ENCODE data around the gene CIB4.

DNA sequence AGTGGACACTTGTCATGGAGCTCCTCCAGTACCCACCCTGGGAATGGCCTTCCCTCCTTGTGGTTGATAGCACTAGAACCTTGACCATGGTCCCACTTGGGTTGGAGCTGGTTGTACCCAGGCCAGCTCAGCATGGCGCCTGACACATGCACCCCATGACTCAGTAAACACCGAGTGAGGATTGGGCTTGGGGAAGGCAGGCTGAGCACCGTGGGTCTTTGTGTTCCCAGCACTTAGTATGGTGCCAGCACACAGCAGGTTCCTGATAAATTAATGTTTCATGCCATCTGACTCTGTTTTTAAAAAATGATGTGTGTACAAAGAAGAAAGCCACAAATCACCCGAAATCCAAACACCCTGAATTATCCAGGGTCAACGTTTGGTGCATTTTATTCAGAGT is 69.8 kb downstream of the CIB4 start:
- TF ChIP-seq, protein P1, sequence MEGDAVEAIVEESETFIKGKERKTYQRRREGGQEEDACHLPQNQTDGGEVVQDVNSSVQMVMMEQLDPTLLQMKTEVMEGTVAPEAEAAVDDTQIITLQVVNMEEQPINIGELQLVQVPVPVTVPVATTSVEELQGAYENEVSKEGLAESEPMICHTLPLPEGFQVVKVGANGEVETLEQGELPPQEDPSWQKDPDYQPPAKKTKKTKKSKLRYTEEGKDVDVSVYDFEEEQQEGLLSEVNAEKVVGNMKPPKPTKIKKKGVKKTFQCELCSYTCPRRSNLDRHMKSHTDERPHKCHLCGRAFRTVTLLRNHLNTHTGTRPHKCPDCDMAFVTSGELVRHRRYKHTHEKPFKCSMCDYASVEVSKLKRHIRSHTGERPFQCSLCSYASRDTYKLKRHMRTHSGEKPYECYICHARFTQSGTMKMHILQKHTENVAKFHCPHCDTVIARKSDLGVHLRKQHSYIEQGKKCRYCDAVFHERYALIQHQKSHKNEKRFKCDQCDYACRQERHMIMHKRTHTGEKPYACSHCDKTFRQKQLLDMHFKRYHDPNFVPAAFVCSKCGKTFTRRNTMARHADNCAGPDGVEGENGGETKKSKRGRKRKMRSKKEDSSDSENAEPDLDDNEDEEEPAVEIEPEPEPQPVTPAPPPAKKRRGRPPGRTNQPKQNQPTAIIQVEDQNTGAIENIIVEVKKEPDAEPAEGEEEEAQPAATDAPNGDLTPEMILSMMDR (conservative IDR thresholded peaks at IDR 0.05 in 1 of 2, IDR thresholded peaks at IDR 0.05 in 1 of 2; ENCODE audit: extremely low read depth in 1 of 2, insufficient read depth in 1 of 2, low read depth in 1 of 2, low read length in 2 of 2): no peak
- TF ChIP-seq EZH2 (IDR thresholded peaks at IDR 0.05; ENCODE audit: borderline replicate concordance, low read length): no peak

Data from mammary epithelial cell (primary cell).